Measurements from ENCODE around the gene ENOX1. TPM values are rescaled to one million over a fixed set of nuclear protein-coding genes. Genes with fewer than 3 reads are reported as not detected.

The ENOX1 gene
- polyA plus RNA-seq, 2 of the 4 experiments (the other 2 are of a cell fraction) = 0.28 to 0.41 TPM

DNA sequence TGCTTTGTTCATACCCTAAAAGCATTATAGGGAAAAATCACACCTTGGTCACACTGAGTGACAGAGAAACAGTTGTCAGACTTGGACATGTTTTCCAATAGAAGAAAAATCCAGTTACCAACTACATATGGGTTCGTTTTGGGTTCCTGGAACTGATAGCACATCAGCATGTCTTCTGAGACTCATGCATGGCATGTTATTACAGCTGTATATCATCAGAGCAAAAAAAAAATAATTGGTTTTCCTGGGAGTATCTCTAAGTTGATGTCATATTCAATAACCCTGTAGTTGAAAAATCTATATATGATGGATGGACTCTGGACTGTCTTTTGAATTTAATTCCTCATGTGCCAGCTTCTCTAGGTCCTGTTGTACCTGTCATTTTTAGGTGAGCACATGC is 551.7 kb downstream of the ENOX1 start:
- ChIA-PET POLR2A (no interaction called here), CTCF (no interaction called here)
- no peaks in the 10 kb centered on the region for H3K9me3 ChIP-seq
- 0% methylated on average over 1 of the region's 1 CpG for WGBS (ENCODE audit: missing lambda C conversion rate)
- DNase-seq (ENCODE audit: low read depth in 1 of 2, low spot score in 1 of 2) (no peak), FAIRE-seq (no peak), ATAC-seq (no peak)
- no peak overlapping the region for H3K4me3 ChIP-seq
- H3K4me1 ChIP-seq = no peaks in the 10 kb centered on the region
- H3K27ac ChIP-seq = no peak overlapping the region
- TF ChIP-seq NFE2L2 (conservative IDR thresholded peaks at IDR 0.05; ENCODE audit: low read length) (no peak), RCOR1 (IDR thresholded peaks at IDR 0.05; ENCODE audit: low read depth, low read length) (no peak), EHMT2 (IDR thresholded peaks at IDR 0.05; ENCODE audit: low read depth) (no peak), CBX2 (IDR thresholded peaks at IDR 0.05; ENCODE audit: borderline replicate concordance, low read depth) (no peak), MAFK (IDR thresholded peaks at IDR 0.05; ENCODE audit: partially characterized antibody) (no peak), EP300 (IDR thresholded peaks at IDR 0.05) (no peak), TP53 (CRISPR knock-in tag; IDR thresholded peaks at IDR 0.05) (no peak)
- no peak overlapping the region for H3K4me2 ChIP-seq

GRCh38 chr13:43232873-43233265 is 553.9 kb downstream of the ENOX1 start:
- no peaks in the 10 kb centered on the region for H3K4me1 ChIP-seq
- H3K9me3 ChIP-seq = no peaks in the 10 kb centered on the region
- H3K27ac ChIP-seq = no peak overlapping the region
- no peak overlapping the region for H3K4me3 ChIP-seq
- CTCF ChIA-PET = no interaction called here
- POLR2A ChIA-PET = no interaction called here
- TF ChIP-seq FOSB (CRISPR knock-in tag; IDR thresholded peaks at IDR 0.05) (no peak), ZNF302 (CRISPR knock-in tag; IDR thresholded peaks at IDR 0.05) (no peak), HEYL (CRISPR knock-in tag; IDR thresholded peaks at IDR 0.05) (no peak), FOSL2 (IDR thresholded peaks at IDR 0.05) (no peak), FOSL2 (CRISPR knock-in tag; IDR thresholded peaks at IDR 0.05) (no peak), EHF (CRISPR knock-in tag; IDR thresholded peaks at IDR 0.05) (no peak)
- 68% methylated on average over 1 of the region's 1 CpG for WGBS (ENCODE audit: missing lambda C conversion rate)
- ATAC-seq (no peak), FAIRE-seq (no peak), DNase-seq (ENCODE audit: low read depth in 1 of 2, low spot score in 1 of 2) (peak in 1 of 2 experiments; percentile 1)
- no peak overlapping the region for H3K4me2 ChIP-seq

GRCh38 chr13:43232144-43232872 is 554.5 kb downstream of the ENOX1 start:
- TF ChIP-seq RFX5 (IDR thresholded peaks at IDR 0.05) (no peak), CHD2 (IDR thresholded peaks at IDR 0.05; ENCODE audit: low read length, partially characterized antibody) (no peak), FOXS1 (CRISPR knock-in tag; IDR thresholded peaks at IDR 0.05) (no peak), FOSL2 (IDR thresholded peaks at IDR 0.05) (no peak), FOSL2 (CRISPR knock-in tag; IDR thresholded peaks at IDR 0.05) (no peak), CHD4 (IDR thresholded peaks at IDR 0.05; ENCODE audit: borderline replicate concordance) (no peak), HES2 (IDR thresholded peaks at IDR 0.05) (no peak), CBX8 (IDR thresholded peaks at IDR 0.05) (no peak), PHF8 (IDR thresholded peaks at IDR 0.05; ENCODE audit: borderline replicate concordance, low read depth) (no peak), MAFK (IDR thresholded peaks at IDR 0.05; ENCODE audit: partially characterized antibody) (no peak), KDM1A (IDR thresholded peaks at IDR 0.05; ENCODE audit: low read depth) (no peak), FOSB (CRISPR knock-in tag; IDR thresholded peaks at IDR 0.05) (no peak), NPAS2 (CRISPR knock-in tag; IDR thresholded peaks at IDR 0.05; ENCODE audit: borderline replicate concordance) (no peak), CEBPB (IDR thresholded peaks at IDR 0.05) (no peak), NFE2L2 (conservative IDR thresholded peaks at IDR 0.05; ENCODE audit: low read length) (no peak), EHMT2 (IDR thresholded peaks at IDR 0.05; ENCODE audit: low read depth) (no peak)
- TF ChIP-seq, protein P1, sequence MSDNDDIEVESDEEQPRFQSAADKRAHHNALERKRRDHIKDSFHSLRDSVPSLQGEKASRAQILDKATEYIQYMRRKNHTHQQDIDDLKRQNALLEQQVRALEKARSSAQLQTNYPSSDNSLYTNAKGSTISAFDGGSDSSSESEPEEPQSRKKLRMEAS (IDR thresholded peaks at IDR 0.05) = no peak
- TF ChIP-seq, protein P2, sequence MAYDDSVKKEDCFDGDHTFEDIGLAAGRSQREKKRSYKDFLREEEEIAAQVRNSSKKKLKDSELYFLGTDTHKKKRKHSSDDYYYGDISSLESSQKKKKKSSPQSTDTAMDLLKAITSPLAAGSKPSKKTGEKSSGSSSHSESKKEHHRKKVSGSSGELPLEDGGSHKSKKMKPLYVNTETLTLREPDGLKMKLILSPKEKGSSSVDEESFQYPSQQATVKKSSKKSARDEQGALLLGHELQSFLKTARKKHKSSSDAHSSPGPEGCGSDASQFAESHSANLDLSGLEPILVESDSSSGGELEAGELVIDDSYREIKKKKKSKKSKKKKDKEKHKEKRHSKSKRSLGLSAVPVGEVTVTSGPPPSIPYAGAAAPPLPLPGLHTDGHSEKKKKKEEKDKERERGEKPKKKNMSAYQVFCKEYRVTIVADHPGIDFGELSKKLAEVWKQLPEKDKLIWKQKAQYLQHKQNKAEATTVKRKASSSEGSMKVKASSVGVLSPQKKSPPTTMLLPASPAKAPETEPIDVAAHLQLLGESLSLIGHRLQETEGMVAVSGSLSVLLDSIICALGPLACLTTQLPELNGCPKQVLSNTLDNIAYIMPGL (CRISPR knock-in tag; IDR thresholded peaks at IDR 0.05; ENCODE audit: borderline replicate concordance) = no peak
- TF ChIP-seq, protein P3, sequence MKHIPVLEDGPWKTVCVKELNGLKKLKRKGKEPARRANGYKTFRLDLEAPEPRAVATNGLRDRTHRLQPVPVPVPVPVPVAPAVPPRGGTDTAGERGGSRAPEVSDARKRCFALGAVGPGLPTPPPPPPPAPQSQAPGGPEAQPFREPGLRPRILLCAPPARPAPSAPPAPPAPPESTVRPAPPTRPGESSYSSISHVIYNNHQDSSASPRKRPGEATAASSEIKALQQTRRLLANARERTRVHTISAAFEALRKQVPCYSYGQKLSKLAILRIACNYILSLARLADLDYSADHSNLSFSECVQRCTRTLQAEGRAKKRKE (CRISPR knock-in tag; IDR thresholded peaks at IDR 0.05; ENCODE audit: low read depth) = no peak
- TF ChIP-seq, protein P4, sequence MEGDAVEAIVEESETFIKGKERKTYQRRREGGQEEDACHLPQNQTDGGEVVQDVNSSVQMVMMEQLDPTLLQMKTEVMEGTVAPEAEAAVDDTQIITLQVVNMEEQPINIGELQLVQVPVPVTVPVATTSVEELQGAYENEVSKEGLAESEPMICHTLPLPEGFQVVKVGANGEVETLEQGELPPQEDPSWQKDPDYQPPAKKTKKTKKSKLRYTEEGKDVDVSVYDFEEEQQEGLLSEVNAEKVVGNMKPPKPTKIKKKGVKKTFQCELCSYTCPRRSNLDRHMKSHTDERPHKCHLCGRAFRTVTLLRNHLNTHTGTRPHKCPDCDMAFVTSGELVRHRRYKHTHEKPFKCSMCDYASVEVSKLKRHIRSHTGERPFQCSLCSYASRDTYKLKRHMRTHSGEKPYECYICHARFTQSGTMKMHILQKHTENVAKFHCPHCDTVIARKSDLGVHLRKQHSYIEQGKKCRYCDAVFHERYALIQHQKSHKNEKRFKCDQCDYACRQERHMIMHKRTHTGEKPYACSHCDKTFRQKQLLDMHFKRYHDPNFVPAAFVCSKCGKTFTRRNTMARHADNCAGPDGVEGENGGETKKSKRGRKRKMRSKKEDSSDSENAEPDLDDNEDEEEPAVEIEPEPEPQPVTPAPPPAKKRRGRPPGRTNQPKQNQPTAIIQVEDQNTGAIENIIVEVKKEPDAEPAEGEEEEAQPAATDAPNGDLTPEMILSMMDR (IDR thresholded peaks at IDR 0.05) = no peak
- Histone ChIP-seq H3K27ac (no peak overlapping the region), H3K9me3 (no peaks in the 10 kb centered on the region), H3K4me2 (no peak overlapping the region), H3K4me3 (no peak overlapping the region), H3K4me1 (no peaks in the 10 kb centered on the region)
- POLR2A ChIA-PET = no interaction called here
- ATAC-seq = no peak
- DNase-seq (ENCODE audit: low read depth in 1 of 2, low spot score in 1 of 2) = no peak
- WGBS (ENCODE audit: missing lambda C conversion rate) = 66% methylated on average over 5 of the region's 5 CpGs
- no peak for FAIRE-seq
- CTCF ChIA-PET = no interaction called here
